ENCODE data around the gene SIL1.

DNA sequence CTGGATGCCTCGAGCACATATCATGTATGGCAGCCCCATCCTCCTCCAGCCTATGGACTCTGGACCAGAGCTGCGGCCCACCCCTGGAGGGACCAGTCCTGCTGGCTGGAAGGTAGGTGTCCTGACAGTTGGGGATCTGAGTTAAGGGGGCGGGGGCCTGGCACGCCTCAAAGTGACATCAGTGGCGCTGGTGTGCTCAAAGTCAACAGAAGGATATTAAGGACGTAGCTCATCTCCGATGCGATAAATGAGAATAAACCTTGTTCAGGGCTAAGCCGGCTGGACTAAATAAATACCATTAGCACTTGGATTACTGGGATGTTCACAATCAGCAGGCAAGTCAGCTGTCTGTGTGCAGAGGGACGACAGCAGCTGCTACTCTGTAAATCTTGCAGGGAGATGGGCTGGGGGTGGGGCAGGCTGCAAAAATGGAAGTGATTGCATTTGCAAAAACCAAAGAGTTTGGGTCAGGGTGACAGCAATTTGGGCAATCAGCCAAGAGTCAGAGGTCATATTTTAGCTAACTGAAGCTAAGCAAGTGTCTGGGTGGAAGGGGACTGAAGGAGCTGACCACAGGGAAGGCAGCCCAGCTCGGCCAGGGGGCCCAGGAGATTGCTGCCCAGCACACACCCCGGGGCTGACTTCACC is 243.0 kb downstream of the SIL1 start:
- TF ChIP-seq, protein P1, sequence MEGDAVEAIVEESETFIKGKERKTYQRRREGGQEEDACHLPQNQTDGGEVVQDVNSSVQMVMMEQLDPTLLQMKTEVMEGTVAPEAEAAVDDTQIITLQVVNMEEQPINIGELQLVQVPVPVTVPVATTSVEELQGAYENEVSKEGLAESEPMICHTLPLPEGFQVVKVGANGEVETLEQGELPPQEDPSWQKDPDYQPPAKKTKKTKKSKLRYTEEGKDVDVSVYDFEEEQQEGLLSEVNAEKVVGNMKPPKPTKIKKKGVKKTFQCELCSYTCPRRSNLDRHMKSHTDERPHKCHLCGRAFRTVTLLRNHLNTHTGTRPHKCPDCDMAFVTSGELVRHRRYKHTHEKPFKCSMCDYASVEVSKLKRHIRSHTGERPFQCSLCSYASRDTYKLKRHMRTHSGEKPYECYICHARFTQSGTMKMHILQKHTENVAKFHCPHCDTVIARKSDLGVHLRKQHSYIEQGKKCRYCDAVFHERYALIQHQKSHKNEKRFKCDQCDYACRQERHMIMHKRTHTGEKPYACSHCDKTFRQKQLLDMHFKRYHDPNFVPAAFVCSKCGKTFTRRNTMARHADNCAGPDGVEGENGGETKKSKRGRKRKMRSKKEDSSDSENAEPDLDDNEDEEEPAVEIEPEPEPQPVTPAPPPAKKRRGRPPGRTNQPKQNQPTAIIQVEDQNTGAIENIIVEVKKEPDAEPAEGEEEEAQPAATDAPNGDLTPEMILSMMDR (IDR thresholded peaks at IDR 0.05): no peak
- TF ChIP-seq POLR2A (IDR thresholded peaks at IDR 0.05) (no peak), EP300 (IDR thresholded peaks at IDR 0.05) (no peak)
